HG03095 (cell line): Measurements from ENCODE around the gene PHF1.
"Not testable (repeated sequence)": the region's sequence is repeated elsewhere in the genome, so short reads cannot be mapped to it uniquely, and the experiment has no call there.

Source experiments
- ATAC-seq: cut with Tn5 transposase; IDR thresholded peaks from one replicate; pipeline ENCODE4 v1.9.1; 2021; ENCODE audit warnings: moderate library complexity; ENCODE audit not compliant: unreplicated experiment

Gene PHF1

GRCh38 chr6:33391278-33391921 lies 19.4 kb upstream of the PHF1 start, which contains the start of gene KIFC1:
Gene KIFC1, plus strand, starts transcription at chr6:33391823. Its CDS starts 163 bp downstream, at chr6:33391986.
- ATAC-seq = peak; percentile 74

- ATAC-seq = peak; percentile 15
Measured at GRCh38 chr6:33391922-33392594, 18.8 kb upstream of the PHF1 start.

GRCh38 chr6:33392595-33392948 lies 18.2 kb upstream of the PHF1 start:
- no peak for ATAC-seq

- ATAC-seq = no peak
Measured at GRCh38 chr6:33392979-33393378, 17.8 kb upstream of the PHF1 start.

GRCh38 chr6:33397541-33397940 lies 13.3 kb upstream of the PHF1 start:
- no peak for ATAC-seq

- ATAC-seq = not testable (repeated sequence)
Measured at GRCh38 chr6:33398601-33399000, 12.2 kb upstream of the PHF1 start.

GRCh38 chr6:33399881-33400280 lies 10.9 kb upstream of the PHF1 start:
- not testable (repeated sequence) for ATAC-seq

- no peak for ATAC-seq
Measured at GRCh38 chr6:33404884-33405283, 5.9 kb upstream of the PHF1 start.

- no peak for ATAC-seq
Measured at GRCh38 chr6:33405386-33405940, 5.4 kb upstream of the PHF1 start.

GRCh38 chr6:33406126-33406525 lies 4.7 kb upstream of the PHF1 start:
- ATAC-seq = no peak

- no peak for ATAC-seq
Measured at GRCh38 chr6:33407132-33407718, 3.6 kb upstream of the PHF1 start.

- ATAC-seq = peak; percentile 77
Measured at GRCh38 chr6:33410050-33410710, 634 bp upstream of the PHF1 start.

GRCh38 chr6:33411632-33412005 lies 805 bp downstream of the PHF1 start:
- no peak for ATAC-seq

- ATAC-seq = no peak
Measured at GRCh38 chr6:33412140-33413009, 1.6 kb downstream of the PHF1 start.

- no peak for ATAC-seq
Measured at GRCh38 chr6:33413241-33414120, 2.7 kb downstream of the PHF1 start.

- ATAC-seq = no peak
Measured at GRCh38 chr6:33414592-33415271, 3.9 kb downstream of the PHF1 start.

- ATAC-seq = no peak
Measured at GRCh38 chr6:33415831-33416230, 5.0 kb downstream of the PHF1 start.

- no peak for ATAC-seq
Measured at GRCh38 chr6:33416386-33417127, 5.7 kb downstream of the PHF1 start.
